HG03354 (cell line): ENCODE data around the gene LASP1NB.
"Not testable (repeated sequence)": the region's sequence is repeated elsewhere in the genome, so short reads cannot be mapped to it uniquely, and the experiment has no call there.

Source experiments
- ATAC-seq: cut with Tn5 transposase; IDR thresholded peaks from one replicate; pipeline ENCODE4 v1.9.1; 2021; ENCODE audit warnings: mild to moderate bottlenecking; ENCODE audit not compliant: unreplicated experiment, poor library complexity, severe bottlenecking

The LASP1NB gene

GRCh38 chr17:38914741-38915638 lies 10.4 kb upstream of the LASP1NB start:
- no peak for ATAC-seq

GRCh38 chr17:38915639-38915995 lies 9.8 kb upstream of the LASP1NB start:
- ATAC-seq: no peak

GRCh38 chr17:38916771-38917170 lies 8.6 kb upstream of the LASP1NB start:
- no peak for ATAC-seq

- ATAC-seq: no peak
These were observed 8.2 kb upstream of the LASP1NB start for GRCh38 chr17:38917259-38917658.

- ATAC-seq: no peak
These were observed 7.1 kb upstream of the LASP1NB start for GRCh38 chr17:38918129-38918913.

GRCh38 chr17:38918916-38919315 lies 6.5 kb upstream of the LASP1NB start:
- no peak for ATAC-seq

GRCh38 chr17:38919316-38920078 lies 5.9 kb upstream of the LASP1NB start:
- no peak for ATAC-seq

GRCh38 chr17:38920374-38921291 lies 4.8 kb upstream of the LASP1NB start:
- ATAC-seq: no peak

- ATAC-seq: no peak
These were observed 3.5 kb upstream of the LASP1NB start for GRCh38 chr17:38921756-38922411.

- ATAC-seq: no peak
These were observed 2.7 kb upstream of the LASP1NB start for GRCh38 chr17:38922538-38923297.

- ATAC-seq: no peak
These were observed 1.1 kb downstream of the LASP1NB start for GRCh38 chr17:38926293-38927070.

- ATAC-seq: not testable (repeated sequence)
These were observed 5.4 kb downstream of the LASP1NB start for GRCh38 chr17:38930782-38931181.

GRCh38 chr17:38933962-38934361 lies 8.5 kb downstream of the LASP1NB start:
- not testable (repeated sequence) for ATAC-seq

- no peak for ATAC-seq
These were observed 14.6 kb downstream of the LASP1NB start for GRCh38 chr17:38939987-38940386.

GRCh38 chr17:38940404-38940803 lies 15.0 kb downstream of the LASP1NB start:
- no peak for ATAC-seq

GRCh38 chr17:38942696-38943334 lies 17.4 kb downstream of the LASP1NB start:
- ATAC-seq: no peak

GRCh38 chr17:38943607-38944006 lies 18.2 kb downstream of the LASP1NB start:
- ATAC-seq: no peak
